Keratinocyte (primary cell): ENCODE results near the gene AXL. TPM values are rescaled to one million over a fixed set of nuclear protein-coding genes. Genes with fewer than 3 reads are reported as not detected.

ENCODE experiments used
- DNase-seq: peaks from one replicate; pipeline ENCODE4 v3.0.0-alpha.2; 2011; ENCODE audit warnings: low read depth, missing footprints, low spot score
- FAIRE-seq: peaks from 2 replicates; lab custom pipeline; 2011; peaks lifted over from hg19 to GRCh38; lab: Jason Lieb, UNC
- H2AFZ ChIP-seq: 2 replicates; pipeline ENCODE4 v1.6.0; 2012; ENCODE audit warnings: low read length, control low read depth, inconsistent platforms; ENCODE audit not compliant: control insufficient read depth
- H3K27ac ChIP-seq: 2 replicates; pipeline ENCODE4 v1.5.1; 2011; ENCODE audit warnings: low read length; ENCODE audit not compliant: control insufficient read depth, insufficient read depth
- H3K27me3 ChIP-seq: 3 replicates; pipeline ENCODE4 v1.6.0; 2011; ENCODE audit warnings: low read length; ENCODE audit not compliant: control insufficient read depth, insufficient read depth; ENCODE audit errors: extremely low read depth
- H3K36me3 ChIP-seq, 2 experiments: 2 replicates in 1 of 2; 3 replicates in 1 of 2; pipeline ENCODE4 v1.5.1; 2011; ENCODE audit warnings: low read length in 2 of 2, mild to moderate bottlenecking in 1 of 2; ENCODE audit not compliant: control insufficient read depth in 2 of 2, insufficient read depth in 2 of 2; ENCODE audit errors: extremely low read depth in 1 of 2
- H3K4me1 ChIP-seq: 3 replicates; pipeline ENCODE4 v1.5.1; 2011; ENCODE audit warnings: low read length; ENCODE audit not compliant: control insufficient read depth, insufficient read depth; ENCODE audit errors: extremely low read depth
- H3K4me2 ChIP-seq: 3 replicates; pipeline ENCODE4 v1.6.0; 2011; ENCODE audit warnings: low read depth, low read length; ENCODE audit not compliant: control insufficient read depth, insufficient read depth; ENCODE audit errors: extremely low read depth
- H3K4me3 ChIP-seq, 3 experiments: fragments of 200-600 bp in 1 of 3; sonication (generic) in 1 of 3; 2 replicates in 2 of 3; 3 replicates in 1 of 3; pipeline ENCODE4 v1.5.1; 2011 to 2016; ENCODE audit warnings: low read length in 3 of 3, mild to moderate bottlenecking in 3 of 3, control low read depth in 2 of 3, inconsistent platforms in 1 of 3, low read depth in 1 of 3, mixed read lengths in 1 of 3, mixed run types in 1 of 3, moderate library complexity in 1 of 3; ENCODE audit not compliant: control insufficient read depth in 2 of 3, insufficient read depth in 2 of 3; ENCODE audit errors: extremely low read depth in 1 of 3
- H3K79me2 ChIP-seq: 2 replicates; pipeline ENCODE4 v1.6.0; 2012; ENCODE audit warnings: low read length; ENCODE audit not compliant: control insufficient read depth, insufficient read depth
- H3K9ac ChIP-seq: 3 replicates; pipeline ENCODE4 v1.6.0; 2011; ENCODE audit warnings: low read length; ENCODE audit not compliant: control insufficient read depth, insufficient read depth; ENCODE audit errors: extremely low read depth
- H3K9me1 ChIP-seq: 3 replicates; pipeline ENCODE4 v1.6.0; 2011; ENCODE audit warnings: low read length; ENCODE audit not compliant: control insufficient read depth, insufficient read depth; ENCODE audit errors: extremely low read depth
- H3K9me3 ChIP-seq: 2 replicates; pipeline ENCODE4 v1.5.1; 2012; ENCODE audit warnings: low read depth, low read length; ENCODE audit not compliant: control insufficient read depth
- H4K20me1 ChIP-seq: 3 replicates; pipeline ENCODE4 v1.6.0; 2011; ENCODE audit warnings: low read length; ENCODE audit not compliant: control insufficient read depth, insufficient read depth; ENCODE audit errors: extremely low read depth
- CTCF ChIP-seq, 3 experiments: IDR thresholded peaks in 1 of 3; conservative IDR thresholded peaks in 1 of 3; optimal IDR thresholded peaks in 1 of 3; 2 replicates in 2 of 3; 3 replicates in 1 of 3; pipeline versions ENCODE3 to v1.5.1; 2011; ENCODE audit warnings: low read length in 3 of 3, mild to moderate bottlenecking in 3 of 3, moderate library complexity in 2 of 3, control low read depth in 1 of 3, inconsistent platforms in 1 of 3; ENCODE audit not compliant: insufficient read depth in 2 of 3; ENCODE audit errors: extremely low read depth in 1 of 3
- EZH2 ChIP-seq: IDR thresholded peaks from one replicate; pipeline ENCODE4 v1.6.1; 2012; ENCODE audit warnings: inconsistent platforms, mild to moderate bottlenecking, low read length, moderate library complexity
- dilution Hi-C: fragments of 300-500 bp; cut with MboI; formaldehyde crosslinking; loops from one replicate; pipeline ENCODE4 v1.7.0; 2020; ENCODE audit warnings: low sequenced_read_pairs; ENCODE audit not compliant: extremely low pct_ligation_motif_present
- polyA plus RNA-seq, 5 experiments: library from polyadenylated mRNA; depleted of rRNA in 3 of 5; stranded (reverse) in 3 of 5; stranded (forward) in 1 of 5; unstranded in 1 of 5; fragments of >200 nt; gene quantifications; 1 replicate in 1 of 5; 2 replicates in 3 of 5; 3 replicates in 1 of 5; pipeline versions ENCODE4 v1.2.1 to v1.2.3, GENCODE V29; 2011 to 2012; ENCODE audit warnings: missing spikeins in 2 of 5, low read depth in 1 of 5, low replicate concordance in 1 of 5

AXL gene
- polyA plus RNA-seq, 1 donor (not counting 4 experiments of a cell fraction or from before 2014, with no cell fraction given), result 21.7 TPM

- peaks cover 36% of the 10 kb centered on the region for H3K4me1 ChIP-seq
- no peaks in the 10 kb centered on the region for H3K9me1 ChIP-seq
- no peak overlapping the region for H3K9ac ChIP-seq
These were observed 1.3 kb upstream of the AXL start for GRCh38 chr19:41217741-41218140.

GRCh38 chr19:41218249-41218614, 791 bp upstream of the AXL start:
- no peak for DNase-seq
- Histone ChIP-seq H3K9me1 (no peaks in the 10 kb centered on the region), H3K79me2 (peaks cover 32% of the 10 kb centered on the region), H4K20me1 (no peaks in the 10 kb centered on the region), H3K4me3 (peak overlapping the region; percentile 43 to 87 (median 58)), H3K27ac (peak overlapping the region; percentile 96), H3K9ac (peak overlapping the region; percentile 96), H3K4me2 (peak overlapping the region; percentile 90), H3K36me3 (peaks cover 0 to 11% of the 10 kb centered on the region in 2 experiments), H3K4me1 (peaks cover 41% of the 10 kb centered on the region), H3K9me3 (no peaks in the 10 kb centered on the region), H3K27me3 (no peaks in the 10 kb centered on the region), H2AFZ (no peak overlapping the region)
- no peak for TF ChIP-seq CTCF (optimal IDR thresholded peaks at IDR 0.05 in 1 of 3, IDR thresholded peaks at IDR 0.05 in 1 of 3, conservative IDR thresholded peaks at IDR 0.05 in 1 of 3; ENCODE audit: extremely low read depth in 1 of 3, insufficient read depth in 2 of 3, low read length in 3 of 3)
- no peak for TF ChIP-seq EZH2
- no peak for FAIRE-seq
- dilution Hi-C loops, result no loop called here

More at GRCh38 chr19:41217741-41218140, 1.3 kb upstream of the AXL start:
- peak overlapping the region; percentile 90 for H3K4me2 ChIP-seq
- H3K27ac ChIP-seq, result no peak overlapping the region
- H3K27me3 ChIP-seq, result no peaks in the 10 kb centered on the region
- H2AFZ ChIP-seq, result no peak overlapping the region
- H4K20me1 ChIP-seq, result no peaks in the 10 kb centered on the region
- no peak for FAIRE-seq
- peaks cover 32% of the 10 kb centered on the region for H3K79me2 ChIP-seq
- H3K9me3 ChIP-seq, result no peaks in the 10 kb centered on the region
- dilution Hi-C loops, result no loop called here
- H3K4me3 ChIP-seq, result peak overlapping the region in 1 of 3 experiments; percentile 87
- TF ChIP-seq CTCF (optimal IDR thresholded peaks at IDR 0.05 in 1 of 3, IDR thresholded peaks at IDR 0.05 in 1 of 3, conservative IDR thresholded peaks at IDR 0.05 in 1 of 3; ENCODE audit: extremely low read depth in 1 of 3, insufficient read depth in 2 of 3, low read length in 3 of 3) (no peak), EZH2 (no peak)
- DNase-seq, result no peak
- peaks cover 0 to 8% of the 10 kb centered on the region in 2 experiments for H3K36me3 ChIP-seq
